Ishikawa (cell line): ENCODE measurements around the gene RBMS3.

ENCODE experiments used
- CEBPB ChIP-seq: IDR thresholded peaks from 2 replicates; pipeline ENCODE4 v1.6.1; 2012
- CREB1 ChIP-seq: IDR thresholded peaks from 2 replicates; pipeline ENCODE4 v1.6.1; 2012; ENCODE audit warnings: low read depth
- EGR1 ChIP-seq: IDR thresholded peaks from 2 replicates; pipeline ENCODE4 v1.6.1; 2012
- EP300 ChIP-seq: IDR thresholded peaks from 2 replicates; pipeline ENCODE4 v1.6.1; 2012; ENCODE audit warnings: borderline replicate concordance
- FOXM1 ChIP-seq: IDR thresholded peaks from 2 replicates; pipeline ENCODE4 v1.6.1; 2012; ENCODE audit warnings: low read depth, borderline replicate concordance
- NFIC ChIP-seq: IDR thresholded peaks from 2 replicates; pipeline ENCODE4 v1.6.1; 2012
- RAD21 ChIP-seq: IDR thresholded peaks from 2 replicates; pipeline ENCODE4 v1.6.1; 2012; ENCODE audit warnings: low read depth
- TAF1 ChIP-seq: IDR thresholded peaks from 2 replicates; pipeline ENCODE4 v1.6.1; 2012; ENCODE audit warnings: low read depth, mild to moderate bottlenecking
- TCF12 ChIP-seq: IDR thresholded peaks from 2 replicates; pipeline ENCODE4 v1.6.1; 2012; ENCODE audit warnings: low read depth
- TEAD4 ChIP-seq: IDR thresholded peaks from 2 replicates; pipeline ENCODE4 v1.6.1; 2012
- YY1 ChIP-seq: IDR thresholded peaks from 2 replicates; pipeline ENCODE4 v1.6.1; 2012; ENCODE audit warnings: low read depth
- ZBTB7A ChIP-seq: IDR thresholded peaks from 2 replicates; pipeline ENCODE4 v1.6.1; 2012; ENCODE audit warnings: low read depth
- TF ChIP-seq, protein P1 (sequence below): IDR thresholded peaks from 2 replicates; pipeline ENCODE4 v1.6.1; 2012
- TF ChIP-seq, protein P2 (sequence below): IDR thresholded peaks from 2 replicates; pipeline ENCODE4 v1.6.1; 2012
- TF ChIP-seq, protein P3 (sequence below): IDR thresholded peaks from 2 replicates; pipeline ENCODE4 v1.6.1; 2012; ENCODE audit warnings: low read depth, mild to moderate bottlenecking

Gene RBMS3

DNA sequence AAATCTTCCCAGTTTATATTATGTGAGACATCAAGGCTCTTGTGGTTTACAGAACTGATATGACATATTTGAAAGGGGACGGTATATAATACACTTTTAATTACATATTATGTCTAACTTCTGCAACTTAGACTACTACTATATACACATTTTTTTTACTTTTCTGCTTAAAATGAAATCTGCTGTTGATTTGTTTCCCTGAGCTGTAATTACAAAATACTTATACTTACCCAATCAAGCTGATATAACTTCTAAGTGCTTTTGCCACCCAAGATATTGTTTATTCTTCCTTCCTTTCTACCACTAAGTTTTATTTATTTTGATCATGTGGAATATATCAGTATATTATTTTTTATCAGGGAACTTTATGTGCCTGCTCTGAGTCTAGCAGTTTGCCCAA lies 671.6 kb downstream of the RBMS3 start:
- TF ChIP-seq YY1 (no peak), NFIC (no peak), TEAD4 (no peak), RAD21 (no peak), CEBPB (no peak), FOXM1 (no peak), TAF1 (no peak), EP300 (no peak), ZBTB7A (no peak), EGR1 (no peak)
- TF ChIP-seq, protein P1, sequence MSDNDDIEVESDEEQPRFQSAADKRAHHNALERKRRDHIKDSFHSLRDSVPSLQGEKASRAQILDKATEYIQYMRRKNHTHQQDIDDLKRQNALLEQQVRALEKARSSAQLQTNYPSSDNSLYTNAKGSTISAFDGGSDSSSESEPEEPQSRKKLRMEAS, result no peak
- TF ChIP-seq, protein P2, sequence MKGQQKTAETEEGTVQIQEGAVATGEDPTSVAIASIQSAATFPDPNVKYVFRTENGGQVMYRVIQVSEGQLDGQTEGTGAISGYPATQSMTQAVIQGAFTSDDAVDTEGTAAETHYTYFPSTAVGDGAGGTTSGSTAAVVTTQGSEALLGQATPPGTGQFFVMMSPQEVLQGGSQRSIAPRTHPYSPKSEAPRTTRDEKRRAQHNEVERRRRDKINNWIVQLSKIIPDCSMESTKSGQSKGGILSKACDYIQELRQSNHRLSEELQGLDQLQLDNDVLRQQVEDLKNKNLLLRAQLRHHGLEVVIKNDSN, result no peak

DNA sequence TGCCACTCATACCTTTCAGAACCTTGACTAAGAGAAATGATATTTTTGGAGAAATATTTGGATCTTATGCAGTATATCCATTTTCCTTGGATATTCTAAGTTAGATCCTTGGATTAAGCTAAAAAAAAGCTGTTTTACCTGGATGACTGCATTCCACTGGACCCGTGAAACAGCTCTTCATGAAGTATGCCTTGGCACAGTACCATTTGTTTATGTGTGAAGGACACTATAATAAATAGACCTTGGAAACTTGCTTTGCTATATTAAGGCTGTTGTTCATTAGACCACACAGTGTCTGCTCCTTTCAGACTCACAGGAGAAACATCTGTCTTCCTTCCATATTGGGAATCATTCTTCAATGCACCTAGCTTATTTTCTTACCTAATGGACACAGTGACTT lies 674.5 kb downstream of the RBMS3 start:
- TF ChIP-seq NFIC (peak; percentile 34; the same call in 1 of the 2 replicates), FOXM1 (no peak), TEAD4 (peak; percentile 70)

DNA sequence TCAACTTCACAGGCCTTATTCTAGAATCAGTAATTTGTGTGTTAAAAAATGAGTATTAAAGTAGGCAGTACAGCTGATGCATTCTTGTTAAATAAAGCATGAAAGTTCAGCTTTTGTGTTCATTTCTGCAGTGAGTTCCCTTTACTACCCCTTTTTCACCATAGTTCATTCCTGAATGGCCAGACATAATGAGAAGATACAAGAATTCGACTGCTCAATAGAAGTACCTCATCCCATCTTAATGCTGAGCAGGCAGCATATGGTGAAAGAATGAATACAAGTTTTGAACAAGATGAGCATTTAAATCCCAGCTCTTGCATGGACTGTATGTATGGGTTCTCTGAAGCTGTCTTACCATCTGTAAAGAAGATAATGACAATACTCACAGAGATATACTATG lies 677.9 kb downstream of the RBMS3 start:
- no peak for TF ChIP-seq YY1
- TF ChIP-seq, protein P2, result no peak
- TF ChIP-seq NFIC, result no peak
- no peak for TF ChIP-seq EP300
- TF ChIP-seq RAD21, result no peak
- TF ChIP-seq CREB1, result no peak
- TF ChIP-seq CEBPB, result no peak
- TF ChIP-seq TAF1, result no peak
- no peak for TF ChIP-seq EGR1
- TF ChIP-seq, protein P1, result no peak
- no peak for TF ChIP-seq TCF12

DNA sequence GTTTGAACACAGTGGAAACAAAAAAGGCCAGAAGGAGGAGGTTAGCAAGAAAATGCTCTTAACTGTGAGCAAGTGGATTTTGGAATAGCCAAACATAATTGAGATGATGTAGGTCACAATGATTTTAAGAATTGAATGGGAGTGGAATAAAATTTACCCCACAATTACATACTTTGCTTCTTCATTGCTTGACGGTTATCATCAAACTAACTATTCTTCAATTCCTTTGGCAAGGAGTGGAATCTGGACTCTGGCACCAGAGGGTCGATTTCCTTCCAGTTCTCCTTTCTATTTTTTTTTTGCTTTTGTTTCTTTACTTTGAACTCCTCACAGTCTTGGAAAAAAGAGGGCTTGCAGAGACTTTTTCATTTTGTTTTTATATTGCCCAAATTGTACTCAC lies 691.0 kb downstream of the RBMS3 start:
- no peak for TF ChIP-seq ZBTB7A
- TF ChIP-seq TAF1, result no peak

DNA sequence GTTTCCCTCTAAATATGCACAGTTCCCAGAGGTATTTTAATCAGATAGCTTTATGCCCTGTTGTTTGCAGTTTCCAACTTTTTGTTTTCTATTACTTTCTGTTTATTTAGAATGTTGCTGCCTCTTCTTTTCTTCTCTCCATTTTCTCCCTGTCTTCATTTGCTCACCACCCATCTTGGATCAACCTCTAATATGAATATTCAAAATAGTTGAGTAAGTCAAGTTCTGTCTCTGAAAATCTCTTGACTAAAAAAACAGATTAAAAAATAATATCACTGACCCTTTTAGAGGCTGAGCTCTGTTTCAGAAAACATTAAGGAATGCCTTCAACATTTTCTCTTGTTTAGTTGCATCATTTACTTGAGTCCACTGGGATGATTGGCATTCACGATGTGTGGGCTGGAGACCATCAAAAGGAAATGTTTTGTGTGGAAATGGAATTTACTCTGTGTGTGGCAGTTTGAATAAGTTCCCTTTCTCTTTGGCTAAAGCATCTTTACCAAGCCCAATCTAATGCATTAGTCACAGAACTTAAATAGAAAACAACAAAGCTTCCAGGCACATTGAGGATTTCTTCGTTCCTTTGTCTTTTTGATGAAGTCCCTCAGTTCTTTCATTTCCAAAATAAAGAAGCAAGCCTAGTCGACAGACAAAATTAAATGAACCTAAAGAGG lies 691.6 kb downstream of the RBMS3 start:
- TF ChIP-seq CEBPB (no peak), TCF12 (no peak), ZBTB7A (no peak), EP300 (no peak), TEAD4 (no peak), TAF1 (no peak), FOXM1 (no peak), NFIC (no peak), RAD21 (no peak), EGR1 (no peak)
- TF ChIP-seq, protein P2, result no peak
- TF ChIP-seq, protein P1, result no peak

DNA sequence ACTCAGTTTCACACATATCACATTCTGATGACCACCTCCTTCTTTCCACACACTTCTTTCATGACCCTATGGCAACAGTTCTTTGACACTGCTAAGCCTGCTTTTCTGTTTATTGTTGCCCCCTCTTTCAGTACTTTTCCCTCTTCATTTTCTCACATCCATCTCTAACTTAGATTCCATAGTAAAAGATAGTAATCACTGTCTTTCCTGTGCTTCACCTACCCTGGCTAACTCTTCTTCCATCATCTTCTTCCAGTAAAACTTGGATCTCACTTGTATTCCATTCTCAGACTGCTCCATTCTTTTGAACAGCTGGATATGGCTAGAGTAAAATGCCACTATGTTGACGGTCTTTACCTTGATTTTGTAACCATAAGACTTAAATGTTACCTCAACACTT lies 692.9 kb downstream of the RBMS3 start:
- TF ChIP-seq CEBPB (no peak), YY1 (no peak), EP300 (no peak)

DNA sequence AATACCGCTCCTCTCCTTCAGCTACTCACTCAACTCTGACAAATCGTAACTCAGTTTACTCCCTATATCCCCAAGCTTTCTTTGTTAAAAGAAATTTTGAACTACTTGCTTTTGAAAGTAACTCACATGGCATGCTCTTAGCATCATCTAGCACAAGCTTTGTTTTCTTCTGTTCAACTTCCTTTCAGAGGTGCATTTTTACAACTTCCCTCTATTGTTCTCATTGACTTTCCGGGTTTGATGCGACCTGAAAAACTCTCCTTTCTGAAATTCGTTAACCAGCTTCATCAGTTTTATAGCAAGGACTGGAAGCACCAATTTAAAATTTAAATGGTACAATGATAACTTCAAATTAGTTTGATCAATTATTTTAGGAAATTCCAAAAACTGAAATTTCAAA lies 696.0 kb downstream of the RBMS3 start:
- TF ChIP-seq TEAD4 (no peak), YY1 (no peak), EGR1 (no peak), TCF12 (no peak), TAF1 (no peak), ZBTB7A (no peak), NFIC (no peak), RAD21 (no peak), CREB1 (no peak), FOXM1 (no peak), EP300 (no peak), CEBPB (no peak)
- TF ChIP-seq, protein P3, sequence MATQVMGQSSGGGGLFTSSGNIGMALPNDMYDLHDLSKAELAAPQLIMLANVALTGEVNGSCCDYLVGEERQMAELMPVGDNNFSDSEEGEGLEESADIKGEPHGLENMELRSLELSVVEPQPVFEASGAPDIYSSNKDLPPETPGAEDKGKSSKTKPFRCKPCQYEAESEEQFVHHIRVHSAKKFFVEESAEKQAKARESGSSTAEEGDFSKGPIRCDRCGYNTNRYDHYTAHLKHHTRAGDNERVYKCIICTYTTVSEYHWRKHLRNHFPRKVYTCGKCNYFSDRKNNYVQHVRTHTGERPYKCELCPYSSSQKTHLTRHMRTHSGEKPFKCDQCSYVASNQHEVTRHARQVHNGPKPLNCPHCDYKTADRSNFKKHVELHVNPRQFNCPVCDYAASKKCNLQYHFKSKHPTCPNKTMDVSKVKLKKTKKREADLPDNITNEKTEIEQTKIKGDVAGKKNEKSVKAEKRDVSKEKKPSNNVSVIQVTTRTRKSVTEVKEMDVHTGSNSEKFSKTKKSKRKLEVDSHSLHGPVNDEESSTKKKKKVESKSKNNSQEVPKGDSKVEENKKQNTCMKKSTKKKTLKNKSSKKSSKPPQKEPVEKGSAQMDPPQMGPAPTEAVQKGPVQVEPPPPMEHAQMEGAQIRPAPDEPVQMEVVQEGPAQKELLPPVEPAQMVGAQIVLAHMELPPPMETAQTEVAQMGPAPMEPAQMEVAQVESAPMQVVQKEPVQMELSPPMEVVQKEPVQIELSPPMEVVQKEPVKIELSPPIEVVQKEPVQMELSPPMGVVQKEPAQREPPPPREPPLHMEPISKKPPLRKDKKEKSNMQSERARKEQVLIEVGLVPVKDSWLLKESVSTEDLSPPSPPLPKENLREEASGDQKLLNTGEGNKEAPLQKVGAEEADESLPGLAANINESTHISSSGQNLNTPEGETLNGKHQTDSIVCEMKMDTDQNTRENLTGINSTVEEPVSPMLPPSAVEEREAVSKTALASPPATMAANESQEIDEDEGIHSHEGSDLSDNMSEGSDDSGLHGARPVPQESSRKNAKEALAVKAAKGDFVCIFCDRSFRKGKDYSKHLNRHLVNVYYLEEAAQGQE, result no peak
- TF ChIP-seq, protein P1, result no peak
- TF ChIP-seq, protein P2, result no peak
